Panc1 (cell line): ENCODE data around the gene NELFB. TPM values are rescaled to one million over a fixed set of nuclear protein-coding genes. Genes with fewer than 3 reads are reported as not detected.

Experiments
- ATAC-seq: fragments of 200-7000 bp; cut with Tn5 transposase; 2 replicates; pipeline ENCODE4 v1.9.1; 2020; ENCODE audit warnings: mild to moderate bottlenecking, moderate library complexity
- BruUV-seq: library from RNA; stranded (reverse); fragments of 400-500 nt; replicated peaks from 2 replicates; lab custom pipeline; 2021; lab: Mats Ljungman, UMichigan
- CTCF ChIA-PET: fragments of 300-600 bp; sonication (Branson Sonifier 250); formaldehyde crosslinking; loops from one replicate; lab custom pipeline; 2022; ENCODE audit warnings: antibody characterized with exemption; lab: Charles Lee
- POLR2A ChIA-PET: fragments of 300-600 bp; sonication (Branson Sonifier 250); formaldehyde crosslinking; loops from one replicate; lab custom pipeline; 2022; ENCODE audit warnings: antibody characterized with exemption; lab: Charles Lee
- DNase-seq: peaks from one replicate; pipeline ENCODE4 v3.0.0-alpha.2; 2010; ENCODE audit warnings: low read depth, low spot score
- H3K27ac ChIP-seq: 2 replicates; pipeline ENCODE4 v1.5.1; 2011; ENCODE audit warnings: mild to moderate bottlenecking, low read length, inconsistent platforms
- H3K27me3 ChIP-seq: fragments of 200-500 bp; sonication (Bioruptor generic); 2 replicates; pipeline ENCODE4 v1.6.0; 2014; ENCODE audit warnings: low read length, inconsistent platforms; ENCODE audit not compliant: control insufficient read depth, insufficient read depth
- H3K36me3 ChIP-seq: fragments of 200-500 bp; sonication (Bioruptor generic); 2 replicates; pipeline ENCODE4 v1.5.1; 2014; ENCODE audit warnings: inconsistent platforms, mild to moderate bottlenecking, low read length, moderate library complexity; ENCODE audit not compliant: control insufficient read depth, insufficient read depth
- H3K4me1 ChIP-seq: 2 replicates; pipeline ENCODE4 v1.5.1; 2011; ENCODE audit warnings: inconsistent platforms, mild to moderate bottlenecking, low read length, moderate library complexity; ENCODE audit not compliant: control insufficient read depth, insufficient read depth
- H3K4me3 ChIP-seq, 2 experiments: 2 replicates each; pipeline ENCODE4 v1.5.1; 2011 to 2012; ENCODE audit warnings: low read depth in 2 of 2, low read length in 2 of 2, mild to moderate bottlenecking in 2 of 2, inconsistent platforms in 1 of 2, moderate library complexity in 1 of 2
- H3K9me3 ChIP-seq: fragments of 200-500 bp; sonication (Bioruptor generic); 2 replicates; pipeline ENCODE4 v1.5.1; 2014; ENCODE audit warnings: low read depth, mild to moderate bottlenecking, inconsistent platforms, low read length, moderate library complexity; ENCODE audit not compliant: control insufficient read depth, insufficient read depth
- POLR2AphosphoS5 ChIP-seq: IDR thresholded peaks from 2 replicates; pipeline ENCODE4 v1.6.1; 2012; ENCODE audit warnings: mild to moderate bottlenecking, low read depth, low read length, moderate library complexity
- SIN3A ChIP-seq: IDR thresholded peaks from 2 replicates; pipeline ENCODE4 v1.6.1; 2012; ENCODE audit warnings: low read depth, mild to moderate bottlenecking, low read length, moderate library complexity, borderline replicate concordance; ENCODE audit not compliant: insufficient read depth
- TCF7L2 ChIP-seq: IDR thresholded peaks from 2 replicates; pipeline ENCODE4 v1.6.1; 2011; ENCODE audit warnings: mild to moderate bottlenecking, low read depth, low read length, inconsistent platforms
- in situ Hi-C: cut with HindIII; loops from 2 replicates; pipeline ENCODE4 v1.10.0; 2016; ENCODE audit warnings: low sequenced_read_pairs, low pct_unique_long_range_greater_than_20kb
- intact Hi-C: fragments of 100-400 bp; cut with micrococcal nuclease; formaldehyde crosslinking; loops from one replicate; pipeline ENCODE4 v1.10.0; 2022; ENCODE audit not compliant: unreplicated experiment
- total RNA-seq: library from RNA; stranded (reverse); gene quantifications from one replicate; pipeline ENCODE4 v1.2.1, GENCODE V29; 2021; ENCODE audit not compliant: unreplicated experiment
- TF ChIP-seq, protein P1 (sequence below): fragments of 450-650 bp; IDR thresholded peaks from 2 replicates; pipeline ENCODE4 v1.5.1; 2017; ENCODE audit warnings: mild to moderate bottlenecking
- TF ChIP-seq, protein P2 (sequence below), 2 experiments: IDR thresholded peaks; 2 replicates each; pipeline ENCODE4 v1.6.1; 2011 to 2012; ENCODE audit warnings: low read depth in 2 of 2, control low read depth in 1 of 2, low read length in 1 of 2, mild to moderate bottlenecking in 1 of 2, moderate library complexity in 1 of 2; ENCODE audit not compliant: insufficient read depth in 1 of 2

The NELFB gene
- total RNA-seq, 1 experiment from 2014 or later = 62.4 TPM

DNA sequence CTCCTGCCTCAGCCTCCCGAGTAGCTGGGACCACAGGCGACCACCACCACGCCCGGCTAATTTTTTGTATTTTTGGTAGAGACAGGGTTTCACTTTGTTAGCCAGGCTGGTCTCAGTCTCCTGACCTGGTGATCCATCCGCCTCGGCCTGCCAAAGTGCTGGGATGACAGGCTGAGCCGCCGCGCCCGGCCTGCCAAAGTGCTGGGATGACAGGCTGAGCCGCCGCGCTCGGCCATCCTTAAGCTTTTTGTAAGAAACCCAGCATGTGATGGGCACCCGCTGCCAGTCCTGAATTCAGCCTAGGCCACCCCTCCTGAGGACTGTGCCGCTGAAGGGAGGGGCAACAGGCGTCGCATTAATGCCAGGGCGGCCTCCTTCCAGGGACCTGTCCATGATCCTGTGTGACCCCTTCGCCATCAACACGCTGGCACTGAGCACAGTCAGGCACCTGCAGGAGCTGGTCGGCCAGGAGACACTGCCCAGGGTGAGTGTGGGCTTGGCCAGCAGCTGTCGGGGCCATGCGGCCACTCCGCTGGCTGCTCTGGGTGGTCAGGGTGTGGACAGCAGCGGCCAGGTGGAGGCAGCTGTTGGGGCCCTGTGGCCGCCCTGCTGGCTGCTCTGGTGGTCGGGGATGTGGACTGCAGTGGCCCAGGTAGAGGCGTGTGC lies 10.5 kb downstream of the NELFB start:
- no peaks in the 10 kb centered on the region for H3K9me3 ChIP-seq
- TF ChIP-seq TCF7L2 (no peak), SIN3A (no peak), POLR2AphosphoS5 (no peak)
- TF ChIP-seq, protein P1, sequence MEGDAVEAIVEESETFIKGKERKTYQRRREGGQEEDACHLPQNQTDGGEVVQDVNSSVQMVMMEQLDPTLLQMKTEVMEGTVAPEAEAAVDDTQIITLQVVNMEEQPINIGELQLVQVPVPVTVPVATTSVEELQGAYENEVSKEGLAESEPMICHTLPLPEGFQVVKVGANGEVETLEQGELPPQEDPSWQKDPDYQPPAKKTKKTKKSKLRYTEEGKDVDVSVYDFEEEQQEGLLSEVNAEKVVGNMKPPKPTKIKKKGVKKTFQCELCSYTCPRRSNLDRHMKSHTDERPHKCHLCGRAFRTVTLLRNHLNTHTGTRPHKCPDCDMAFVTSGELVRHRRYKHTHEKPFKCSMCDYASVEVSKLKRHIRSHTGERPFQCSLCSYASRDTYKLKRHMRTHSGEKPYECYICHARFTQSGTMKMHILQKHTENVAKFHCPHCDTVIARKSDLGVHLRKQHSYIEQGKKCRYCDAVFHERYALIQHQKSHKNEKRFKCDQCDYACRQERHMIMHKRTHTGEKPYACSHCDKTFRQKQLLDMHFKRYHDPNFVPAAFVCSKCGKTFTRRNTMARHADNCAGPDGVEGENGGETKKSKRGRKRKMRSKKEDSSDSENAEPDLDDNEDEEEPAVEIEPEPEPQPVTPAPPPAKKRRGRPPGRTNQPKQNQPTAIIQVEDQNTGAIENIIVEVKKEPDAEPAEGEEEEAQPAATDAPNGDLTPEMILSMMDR = no peak
- TF ChIP-seq, protein P2, sequence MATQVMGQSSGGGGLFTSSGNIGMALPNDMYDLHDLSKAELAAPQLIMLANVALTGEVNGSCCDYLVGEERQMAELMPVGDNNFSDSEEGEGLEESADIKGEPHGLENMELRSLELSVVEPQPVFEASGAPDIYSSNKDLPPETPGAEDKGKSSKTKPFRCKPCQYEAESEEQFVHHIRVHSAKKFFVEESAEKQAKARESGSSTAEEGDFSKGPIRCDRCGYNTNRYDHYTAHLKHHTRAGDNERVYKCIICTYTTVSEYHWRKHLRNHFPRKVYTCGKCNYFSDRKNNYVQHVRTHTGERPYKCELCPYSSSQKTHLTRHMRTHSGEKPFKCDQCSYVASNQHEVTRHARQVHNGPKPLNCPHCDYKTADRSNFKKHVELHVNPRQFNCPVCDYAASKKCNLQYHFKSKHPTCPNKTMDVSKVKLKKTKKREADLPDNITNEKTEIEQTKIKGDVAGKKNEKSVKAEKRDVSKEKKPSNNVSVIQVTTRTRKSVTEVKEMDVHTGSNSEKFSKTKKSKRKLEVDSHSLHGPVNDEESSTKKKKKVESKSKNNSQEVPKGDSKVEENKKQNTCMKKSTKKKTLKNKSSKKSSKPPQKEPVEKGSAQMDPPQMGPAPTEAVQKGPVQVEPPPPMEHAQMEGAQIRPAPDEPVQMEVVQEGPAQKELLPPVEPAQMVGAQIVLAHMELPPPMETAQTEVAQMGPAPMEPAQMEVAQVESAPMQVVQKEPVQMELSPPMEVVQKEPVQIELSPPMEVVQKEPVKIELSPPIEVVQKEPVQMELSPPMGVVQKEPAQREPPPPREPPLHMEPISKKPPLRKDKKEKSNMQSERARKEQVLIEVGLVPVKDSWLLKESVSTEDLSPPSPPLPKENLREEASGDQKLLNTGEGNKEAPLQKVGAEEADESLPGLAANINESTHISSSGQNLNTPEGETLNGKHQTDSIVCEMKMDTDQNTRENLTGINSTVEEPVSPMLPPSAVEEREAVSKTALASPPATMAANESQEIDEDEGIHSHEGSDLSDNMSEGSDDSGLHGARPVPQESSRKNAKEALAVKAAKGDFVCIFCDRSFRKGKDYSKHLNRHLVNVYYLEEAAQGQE (IDR thresholded peaks at IDR 0.05; ENCODE audit: insufficient read depth in 1 of 2, low read depth in 2 of 2, low read length in 1 of 2) = no peak
- H3K27ac ChIP-seq = no peak overlapping the region
- in situ Hi-C loops (no loop called here), intact Hi-C loops (no loop called here)
- no TSS peak for BruUV-seq
- no peak for DNase-seq
- POLR2A ChIA-PET = no interaction called here
- no peaks in the 10 kb centered on the region for H3K36me3 ChIP-seq
- CTCF ChIA-PET = interaction anchor here (0.6 kb wide), 1 partner anchor 19 kb away, joined by 3 read pairs; no protein-coding TSS in a partner anchor
- no peak for ATAC-seq
- H3K4me3 ChIP-seq = no peak overlapping the region
- no peaks in the 10 kb centered on the region for H3K4me1 ChIP-seq
- no peaks in the 10 kb centered on the region for H3K27me3 ChIP-seq

DNA sequence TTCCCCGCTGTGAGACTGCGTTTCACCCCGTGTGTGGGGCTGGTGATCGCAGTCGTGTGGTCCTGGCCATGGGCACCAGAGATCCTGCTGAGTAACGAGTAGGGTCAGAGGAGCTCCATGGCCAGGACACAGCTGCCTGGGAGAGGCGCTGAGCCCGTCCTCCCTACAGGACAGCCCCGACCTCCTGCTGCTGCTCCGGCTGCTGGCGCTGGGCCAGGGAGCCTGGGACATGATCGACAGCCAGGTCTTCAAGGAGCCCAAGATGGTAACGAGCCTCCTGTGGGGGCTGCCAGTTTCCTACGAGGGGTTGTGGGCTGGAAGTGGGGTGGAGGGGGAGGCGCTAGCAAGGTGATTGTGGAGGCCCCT lies 11.0 kb downstream of the NELFB start:
- no peaks in the 10 kb centered on the region for H3K36me3 ChIP-seq
- CTCF ChIA-PET = interaction anchor here (0.6 kb wide), 1 partner anchor 18 kb away, joined by 3 read pairs; no protein-coding TSS in a partner anchor

More for the DNA sequence above, 11.0 kb downstream of the NELFB start:
- intact Hi-C loops (no loop called here), in situ Hi-C loops (no loop called here)
- POLR2A ChIA-PET = no interaction called here
- Histone ChIP-seq H3K27me3 (no peaks in the 10 kb centered on the region), H3K4me3 (no peak overlapping the region), H3K9me3 (no peaks in the 10 kb centered on the region), H3K27ac (no peak overlapping the region), H3K4me1 (no peaks in the 10 kb centered on the region)
- TF ChIP-seq POLR2AphosphoS5 (no peak), SIN3A (no peak), TCF7L2 (no peak)
- TF ChIP-seq, protein P2 (IDR thresholded peaks at IDR 0.05; ENCODE audit: insufficient read depth in 1 of 2, low read depth in 2 of 2, low read length in 1 of 2) = no peak
- TF ChIP-seq, protein P1 = no peak
- BruUV-seq = no TSS peak
- DNase-seq (no peak), ATAC-seq (no peak)
